Measurements from ENCODE around the gene BARHL2.

The BARHL2 gene

DNA sequence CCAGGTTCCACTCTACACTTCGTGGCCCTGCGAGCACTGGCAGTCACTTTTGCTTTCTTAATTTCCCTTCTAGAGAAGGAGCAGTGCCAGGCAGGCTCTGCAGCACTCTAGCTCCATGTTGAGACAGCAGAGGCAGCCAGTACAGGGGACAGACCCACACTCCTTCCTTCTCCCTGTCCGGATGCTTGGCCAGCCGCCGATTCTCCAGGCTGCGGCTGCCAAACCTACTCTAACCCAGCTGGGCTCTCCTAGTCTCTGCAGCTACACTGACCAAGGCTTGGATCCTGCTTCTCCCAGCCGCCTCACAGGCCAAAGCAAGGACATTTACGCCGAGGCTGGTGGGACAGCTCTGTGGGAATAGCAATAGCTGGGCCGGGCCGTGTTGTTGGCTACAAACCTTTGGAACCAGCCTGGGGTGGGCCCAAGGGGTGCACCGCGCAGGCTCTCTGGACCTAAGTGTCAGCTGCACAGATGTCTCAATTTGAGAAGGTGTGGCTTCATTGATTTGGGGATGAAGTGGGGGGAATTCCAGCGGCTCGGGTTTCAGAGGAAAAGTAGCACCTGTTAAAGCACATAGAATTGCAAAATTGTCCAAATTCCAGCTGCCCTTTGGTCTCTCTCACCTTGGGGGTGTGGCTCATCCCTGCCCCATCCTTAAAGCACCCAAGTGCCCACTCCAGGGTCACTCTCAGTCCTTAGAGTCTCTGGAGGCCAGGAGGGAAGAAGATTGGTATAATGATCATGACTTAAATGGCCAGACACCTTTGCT lies 3.2 kb downstream of the BARHL2 start:
- Histone ChIP-seq H3K9ac (ENCODE audit: low read length) (no peak overlapping the region), H3K4me1 (ENCODE audit: control insufficient read depth, low read depth, low read length) (peaks cover 23% of the 10 kb centered on the region), H3K27me3 (ENCODE audit: control insufficient read depth, insufficient read depth, low read length) (peaks cover 99% of the 10 kb centered on the region), H3K9me3 (ENCODE audit: control insufficient read depth, low read depth, low read length) (no peaks in the 10 kb centered on the region), H3K36me3 (ENCODE audit: control insufficient read depth, low read depth, low read length) (no peaks in the 10 kb centered on the region), H3K27ac (ENCODE audit: low read length) (no peak overlapping the region), H3K4me3 (ENCODE audit: low read length) (no peak overlapping the region)

DNA sequence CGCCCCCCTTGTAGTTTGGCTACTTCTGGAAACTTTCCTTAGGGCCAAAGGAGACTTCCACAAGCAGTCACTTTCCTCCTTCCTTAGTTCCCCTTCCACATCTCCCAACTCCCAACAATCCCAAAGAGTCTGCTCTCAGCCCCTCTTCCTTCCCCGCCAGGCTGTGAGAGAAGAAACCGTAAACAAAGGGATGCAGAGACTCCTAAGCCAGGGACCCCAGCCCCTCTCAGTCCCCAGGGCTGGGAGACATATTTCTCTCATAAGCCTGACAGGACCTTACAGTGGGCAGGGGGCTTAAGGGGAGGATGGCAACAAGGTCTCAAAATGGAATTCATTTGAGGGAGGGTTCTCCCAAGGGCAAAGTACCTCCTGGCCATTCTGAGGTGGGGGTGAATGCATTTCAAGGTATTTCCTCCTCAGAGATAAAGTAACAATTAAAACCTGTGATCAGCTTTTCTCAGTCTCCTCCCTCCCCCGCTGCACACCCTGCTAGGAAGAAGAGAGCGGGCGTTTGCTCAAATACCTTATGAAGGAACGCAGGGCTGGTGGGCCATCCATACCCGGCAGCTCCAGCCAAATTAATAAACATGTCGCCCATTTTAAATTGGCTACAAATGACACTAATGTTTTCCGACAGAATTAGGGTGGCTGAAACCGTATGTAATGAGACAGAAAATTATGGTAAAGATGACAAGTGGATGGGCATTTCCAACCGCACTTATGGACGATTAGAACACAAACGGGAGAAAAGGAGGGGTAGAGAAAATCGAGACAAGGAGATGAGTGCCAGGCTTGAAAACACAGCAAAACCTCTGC lies 4.0 kb downstream of the BARHL2 start:
- Histone ChIP-seq H3K4me1 (ENCODE audit: control insufficient read depth, low read depth, low read length) (peaks cover 23% of the 10 kb centered on the region), H3K36me3 (ENCODE audit: control insufficient read depth, low read depth, low read length) (no peaks in the 10 kb centered on the region), H3K9ac (ENCODE audit: low read length) (no peak overlapping the region), H3K27ac (ENCODE audit: low read length) (no peak overlapping the region), H3K4me3 (ENCODE audit: low read length) (no peak overlapping the region), H3K9me3 (ENCODE audit: control insufficient read depth, low read depth, low read length) (no peaks in the 10 kb centered on the region), H3K27me3 (ENCODE audit: control insufficient read depth, insufficient read depth, low read length) (peaks cover 99% of the 10 kb centered on the region)

DNA sequence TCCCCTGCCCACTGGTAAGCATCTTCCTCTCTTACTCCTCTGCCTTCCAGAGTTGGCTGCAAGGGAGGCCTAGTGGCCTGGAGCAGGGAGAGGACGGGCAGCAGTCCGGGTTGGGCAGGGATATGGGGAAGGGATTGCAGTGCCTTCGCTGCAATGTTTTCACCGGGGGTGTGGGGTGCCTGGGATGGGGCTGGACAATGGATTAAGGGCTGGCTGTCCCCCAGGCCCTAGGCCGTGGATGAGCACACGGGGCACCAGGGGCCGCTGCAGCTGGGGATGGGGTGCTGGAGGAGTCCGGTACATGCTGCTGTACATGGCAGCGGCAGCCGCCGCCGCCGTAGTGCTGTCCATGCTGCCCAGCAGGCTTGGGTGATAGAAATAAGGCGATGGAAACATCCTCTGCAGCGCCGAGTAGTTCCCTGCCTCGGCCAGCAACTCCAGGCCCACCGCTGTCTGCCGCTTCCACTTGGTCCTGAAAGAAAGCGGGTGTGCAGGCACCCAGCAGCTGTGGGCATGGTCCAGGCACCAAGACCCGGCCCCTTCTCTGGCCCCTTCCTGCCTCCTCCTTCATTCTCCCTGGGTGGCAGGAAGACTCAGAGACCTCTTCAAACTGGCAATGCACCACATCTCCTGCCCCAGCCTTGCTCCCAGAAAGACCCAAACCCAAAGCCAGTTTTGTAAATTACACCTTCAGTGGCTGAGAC lies 4.8 kb downstream of the BARHL2 start:
- H3K9me3 ChIP-seq (ENCODE audit: control insufficient read depth, low read depth, low read length): no peaks in the 10 kb centered on the region
- no peaks in the 10 kb centered on the region for H3K36me3 ChIP-seq (ENCODE audit: control insufficient read depth, low read depth, low read length)
- peaks cover 23% of the 10 kb centered on the region for H3K4me1 ChIP-seq (ENCODE audit: control insufficient read depth, low read depth, low read length)
- no peak overlapping the region for H3K9ac ChIP-seq (ENCODE audit: low read length)
- H3K4me3 ChIP-seq (ENCODE audit: low read length): no peak overlapping the region
- peaks cover 100% of the 10 kb centered on the region for H3K27me3 ChIP-seq (ENCODE audit: control insufficient read depth, insufficient read depth, low read length)
- H3K27ac ChIP-seq (ENCODE audit: low read length): no peak overlapping the region

DNA sequence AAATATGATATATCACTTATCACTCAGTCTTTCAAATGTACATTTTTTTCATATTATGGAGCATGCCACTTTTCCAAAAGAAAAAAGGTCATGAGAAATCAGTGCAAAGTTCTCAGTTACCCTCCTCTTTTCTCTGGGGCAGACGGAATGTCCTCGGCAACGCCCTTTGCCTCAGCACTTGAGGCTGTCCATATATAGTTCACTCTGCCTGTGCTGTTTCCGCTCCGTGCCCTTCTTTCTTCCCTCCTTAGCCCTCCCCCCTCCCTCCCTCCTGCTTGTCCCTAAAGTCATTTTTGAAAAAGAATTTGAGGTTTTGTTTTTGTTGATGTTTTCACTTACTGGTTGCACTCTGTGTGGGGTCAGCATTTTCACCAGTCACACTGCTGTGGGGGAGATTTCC lies 5.4 kb downstream of the BARHL2 start:
- Histone ChIP-seq H3K36me3 (ENCODE audit: control insufficient read depth, low read depth, low read length) (no peaks in the 10 kb centered on the region), H3K27me3 (ENCODE audit: control insufficient read depth, insufficient read depth, low read length) (peaks cover 100% of the 10 kb centered on the region), H3K4me3 (ENCODE audit: low read length) (no peak overlapping the region), H3K27ac (ENCODE audit: low read length) (no peak overlapping the region), H3K9ac (ENCODE audit: low read length) (no peak overlapping the region), H3K4me1 (ENCODE audit: control insufficient read depth, low read depth, low read length) (peaks cover 23% of the 10 kb centered on the region), H3K9me3 (ENCODE audit: control insufficient read depth, low read depth, low read length) (no peaks in the 10 kb centered on the region)

DNA sequence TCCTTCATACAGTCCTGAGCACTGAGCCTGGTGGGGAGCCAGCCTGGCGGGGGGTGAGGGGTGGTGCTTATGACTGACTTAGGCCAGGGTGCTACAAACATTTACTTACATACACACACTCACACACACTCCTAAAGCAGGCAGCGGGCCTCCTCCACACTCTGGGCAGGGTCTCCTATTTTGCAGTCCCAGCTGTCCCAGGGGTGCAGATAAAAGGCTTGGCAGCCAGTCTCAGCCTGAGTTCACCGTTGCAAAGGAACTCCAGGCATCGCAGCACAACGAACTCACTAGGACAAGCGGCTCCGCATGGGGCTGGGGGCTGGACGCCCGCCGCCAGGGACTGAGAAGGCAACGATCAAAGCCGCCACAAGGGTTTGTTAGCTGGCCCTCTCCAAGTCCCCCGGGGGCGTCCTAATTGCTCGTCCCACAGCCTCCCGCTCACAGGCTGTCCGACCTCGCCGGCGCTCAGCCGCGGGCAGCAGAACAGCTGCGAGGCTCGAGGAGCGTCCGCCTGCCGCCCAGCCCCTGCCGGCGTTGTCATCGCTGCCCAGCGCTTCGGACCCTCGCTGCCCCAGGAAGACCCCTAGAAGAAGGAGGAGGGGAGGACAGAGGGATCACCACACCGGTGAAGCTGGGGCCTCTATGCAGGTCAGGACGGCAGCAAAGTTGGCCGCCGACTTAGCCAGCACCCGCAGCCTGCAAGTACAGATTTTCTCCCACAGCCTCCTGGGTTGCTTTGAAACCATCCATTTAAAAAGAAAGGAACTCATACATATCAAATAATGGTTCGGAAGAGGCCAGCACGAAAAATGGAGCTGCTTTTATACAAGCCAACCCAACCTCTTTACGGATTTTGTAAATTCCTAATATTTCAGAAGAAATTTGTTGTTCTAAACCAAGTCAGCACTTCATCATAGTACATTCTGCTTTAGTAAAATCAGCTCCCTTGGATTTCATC lies 6.2 kb downstream of the BARHL2 start:
- Histone ChIP-seq H3K9ac (ENCODE audit: low read length) (no peak overlapping the region), H3K4me3 (ENCODE audit: low read length) (peak overlapping the region; percentile 21), H3K27ac (ENCODE audit: low read length) (no peak overlapping the region), H3K4me1 (ENCODE audit: control insufficient read depth, low read depth, low read length) (peaks cover 26% of the 10 kb centered on the region), H3K36me3 (ENCODE audit: control insufficient read depth, low read depth, low read length) (no peaks in the 10 kb centered on the region), H3K27me3 (ENCODE audit: control insufficient read depth, insufficient read depth, low read length) (peaks cover 100% of the 10 kb centered on the region), H3K9me3 (ENCODE audit: control insufficient read depth, low read depth, low read length) (no peaks in the 10 kb centered on the region)

DNA sequence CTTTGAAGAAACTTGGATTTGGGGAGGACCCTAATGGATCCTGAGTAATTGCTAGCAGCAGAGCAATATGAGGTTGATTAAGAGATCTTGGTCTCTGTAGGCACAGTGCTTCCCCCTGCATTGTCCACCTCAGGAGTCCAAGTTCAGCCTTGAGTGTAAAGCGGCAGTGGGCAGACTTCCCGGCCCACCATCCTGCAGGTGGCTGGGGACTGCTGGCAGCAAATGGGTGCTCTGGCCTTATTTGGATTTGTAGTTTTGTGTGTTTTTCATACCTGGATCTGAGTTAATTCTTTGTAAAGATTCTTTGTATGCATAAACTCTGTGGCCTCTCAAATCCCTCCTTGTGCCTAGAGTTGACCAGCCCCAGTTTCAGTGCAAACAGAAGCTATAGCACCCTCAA lies 7.6 kb downstream of the BARHL2 start:
- no peaks in the 10 kb centered on the region for H3K9me3 ChIP-seq (ENCODE audit: control insufficient read depth, low read depth, low read length)
- peaks cover 31% of the 10 kb centered on the region for H3K4me1 ChIP-seq (ENCODE audit: control insufficient read depth, low read depth, low read length)
- peaks cover 100% of the 10 kb centered on the region for H3K27me3 ChIP-seq (ENCODE audit: control insufficient read depth, insufficient read depth, low read length)

DNA sequence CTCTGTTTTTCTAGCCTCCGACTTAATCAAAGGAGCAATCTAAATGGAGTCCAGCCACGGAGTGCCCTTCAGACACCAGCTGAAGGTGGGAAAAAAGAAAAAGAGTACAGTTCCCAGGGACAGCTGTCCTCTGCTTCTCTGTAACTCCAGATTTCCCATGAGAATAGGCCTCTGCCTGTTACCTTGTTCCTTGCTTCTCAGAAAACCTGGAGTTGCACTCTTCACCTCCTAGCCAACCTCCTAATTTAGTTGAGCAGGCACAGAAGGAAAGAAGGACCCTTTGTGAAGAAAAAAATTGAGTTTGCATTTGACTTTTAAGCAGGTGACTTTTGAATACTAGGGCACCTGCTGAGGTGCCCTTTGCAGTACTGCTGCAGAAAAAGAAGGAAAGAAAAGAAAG lies 8.3 kb downstream of the BARHL2 start:
- Histone ChIP-seq H3K4me3 (ENCODE audit: low read length) (no peak overlapping the region), H3K27me3 (ENCODE audit: control insufficient read depth, insufficient read depth, low read length) (peaks cover 100% of the 10 kb centered on the region), H3K9ac (ENCODE audit: low read length) (no peak overlapping the region), H3K9me3 (ENCODE audit: control insufficient read depth, low read depth, low read length) (no peaks in the 10 kb centered on the region), H3K36me3 (ENCODE audit: control insufficient read depth, low read depth, low read length) (no peaks in the 10 kb centered on the region), H3K4me1 (ENCODE audit: control insufficient read depth, low read depth, low read length) (peaks cover 29% of the 10 kb centered on the region), H3K27ac (ENCODE audit: low read length) (no peak overlapping the region)

More for the DNA sequence above, 7.6 kb downstream of the BARHL2 start:
- H3K4me3 ChIP-seq (ENCODE audit: low read length): no peak overlapping the region
- no peak overlapping the region for H3K27ac ChIP-seq (ENCODE audit: low read length)
- H3K9ac ChIP-seq (ENCODE audit: low read length): no peak overlapping the region
- no peaks in the 10 kb centered on the region for H3K36me3 ChIP-seq (ENCODE audit: control insufficient read depth, low read depth, low read length)

DNA sequence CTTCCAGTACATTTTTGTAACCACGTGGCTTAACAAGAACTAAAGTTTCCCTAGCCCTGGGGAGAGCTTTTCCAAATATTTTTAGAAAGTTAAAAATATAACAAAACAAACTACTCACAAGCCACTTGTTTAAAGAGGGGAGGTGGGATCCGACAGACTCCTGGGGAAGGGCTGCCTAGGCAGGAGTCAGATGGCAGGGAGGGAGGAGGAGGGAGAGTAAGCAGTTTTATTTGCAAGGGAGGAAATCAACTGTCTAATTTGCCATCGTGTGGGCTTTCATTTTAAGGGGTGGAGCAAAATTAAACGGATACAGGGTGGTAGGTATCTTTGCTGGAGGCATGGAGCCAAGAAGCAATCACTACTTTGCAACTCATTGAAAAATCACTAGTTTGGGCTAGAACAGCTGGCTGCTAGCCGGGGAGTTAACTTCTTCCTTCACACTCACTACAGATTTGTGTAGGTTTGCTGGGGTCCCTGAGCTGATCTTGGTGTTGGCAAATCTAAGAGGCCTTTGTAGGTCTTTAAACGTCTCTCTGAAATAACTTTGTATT lies 8.8 kb downstream of the BARHL2 start:
- no peak overlapping the region for H3K4me3 ChIP-seq (ENCODE audit: low read length)
- no peaks in the 10 kb centered on the region for H3K9me3 ChIP-seq (ENCODE audit: control insufficient read depth, low read depth, low read length)
- H3K27ac ChIP-seq (ENCODE audit: low read length): no peak overlapping the region
- H3K9ac ChIP-seq (ENCODE audit: low read length): no peak overlapping the region
- peaks cover 98% of the 10 kb centered on the region for H3K27me3 ChIP-seq (ENCODE audit: control insufficient read depth, insufficient read depth, low read length)
- no peaks in the 10 kb centered on the region for H3K36me3 ChIP-seq (ENCODE audit: control insufficient read depth, low read depth, low read length)
- peaks cover 26% of the 10 kb centered on the region for H3K4me1 ChIP-seq (ENCODE audit: control insufficient read depth, low read depth, low read length)

DNA sequence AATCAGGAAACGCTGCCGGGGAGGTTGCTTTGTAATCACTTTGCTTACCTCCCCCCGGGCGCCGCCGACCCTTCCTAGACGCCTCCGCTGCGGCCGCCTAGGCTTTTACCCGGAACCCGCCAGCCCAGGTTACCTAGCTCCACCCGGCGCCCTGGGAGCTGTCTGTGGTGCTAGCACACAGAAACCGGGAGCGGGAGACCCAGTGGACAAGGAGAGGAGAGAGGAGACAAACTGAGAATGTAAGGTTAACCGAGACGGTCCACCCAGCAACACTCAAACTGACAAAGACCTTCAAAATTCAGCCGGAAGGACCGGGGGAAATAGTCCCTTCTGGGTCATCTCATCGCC lies 9.8 kb downstream of the BARHL2 start:
- peak overlapping the region; percentile 53 for H3K4me3 ChIP-seq (ENCODE audit: low read length)
- H3K9ac ChIP-seq (ENCODE audit: low read length): no peak overlapping the region
- peaks cover 23% of the 10 kb centered on the region for H3K4me1 ChIP-seq (ENCODE audit: control insufficient read depth, low read depth, low read length)
- no peaks in the 10 kb centered on the region for H3K36me3 ChIP-seq (ENCODE audit: control insufficient read depth, low read depth, low read length)
- H3K27ac ChIP-seq (ENCODE audit: low read length): no peak overlapping the region
- H3K27me3 ChIP-seq (ENCODE audit: control insufficient read depth, insufficient read depth, low read length): peaks cover 91% of the 10 kb centered on the region
- no peaks in the 10 kb centered on the region for H3K9me3 ChIP-seq (ENCODE audit: control insufficient read depth, low read depth, low read length)

DNA sequence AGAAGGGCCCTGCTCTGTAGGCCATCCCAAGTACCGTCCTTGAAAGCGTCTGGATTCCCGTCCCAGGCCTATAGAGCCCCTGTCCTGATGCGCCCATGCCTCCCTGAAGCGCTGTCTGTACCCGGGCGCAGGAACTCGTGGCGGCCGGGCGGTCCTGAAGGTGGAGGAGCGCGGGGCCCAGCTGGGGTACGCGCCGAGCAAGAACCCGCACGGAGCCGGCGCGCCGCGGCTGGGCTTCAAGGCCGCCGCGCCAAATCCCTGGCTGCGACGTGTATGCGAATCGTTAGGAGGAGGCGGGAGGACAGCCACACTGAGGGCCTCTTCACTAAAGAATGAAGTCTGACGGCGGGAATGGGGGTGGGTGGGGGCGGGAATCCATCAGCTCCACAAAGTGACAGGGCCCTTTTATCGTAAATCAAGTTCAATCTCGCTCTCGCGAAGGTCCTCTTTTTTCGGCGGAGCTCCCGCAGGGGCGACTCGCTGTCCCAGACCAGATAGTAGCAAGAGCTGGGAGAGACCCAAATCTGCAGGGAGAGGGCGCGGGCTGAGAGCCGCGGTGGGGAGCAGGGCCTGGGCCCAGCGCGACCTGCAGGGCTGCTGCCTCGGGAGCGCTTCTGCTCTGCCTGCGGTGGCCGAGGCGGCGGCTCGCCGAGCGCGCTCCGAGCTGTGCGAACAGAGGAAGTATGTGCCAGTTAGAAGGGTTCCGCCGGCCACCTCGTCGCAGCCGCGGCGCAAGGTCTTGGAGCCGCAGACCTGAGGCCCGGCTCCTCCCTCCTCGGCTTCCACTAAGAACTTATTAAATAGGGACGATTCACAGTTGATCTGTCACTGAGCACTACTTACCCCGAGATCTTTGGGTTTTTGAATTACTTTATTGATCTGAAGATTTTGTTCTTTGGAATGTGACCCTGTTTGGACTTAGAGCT lies 10.4 kb downstream of the BARHL2 start:
- H3K9me3 ChIP-seq (ENCODE audit: control insufficient read depth, low read depth, low read length): no peaks in the 10 kb centered on the region
- H3K4me1 ChIP-seq (ENCODE audit: control insufficient read depth, low read depth, low read length): peaks cover 18% of the 10 kb centered on the region
- H3K36me3 ChIP-seq (ENCODE audit: control insufficient read depth, low read depth, low read length): no peaks in the 10 kb centered on the region
- no peak overlapping the region for H3K27ac ChIP-seq (ENCODE audit: low read length)
- peaks cover 91% of the 10 kb centered on the region for H3K27me3 ChIP-seq (ENCODE audit: control insufficient read depth, insufficient read depth, low read length)
- H3K9ac ChIP-seq (ENCODE audit: low read length): no peak overlapping the region
- peak overlapping the region; percentile 53 for H3K4me3 ChIP-seq (ENCODE audit: low read length)
